C4-2B (cell line): ENCODE results near the gene ALDH1L1.

Source experiments
- CTCF ChIP-seq: fragments of 450-650 bp; conservative IDR thresholded peaks from 2 replicates; pipeline ENCODE4 v1.5.1; 2017; ENCODE audit warnings: mild to moderate bottlenecking
- ZFX ChIP-seq: fragments of 450-650 bp; IDR thresholded peaks from 2 replicates; pipeline ENCODE4 v1.6.1; 2017

DNA sequence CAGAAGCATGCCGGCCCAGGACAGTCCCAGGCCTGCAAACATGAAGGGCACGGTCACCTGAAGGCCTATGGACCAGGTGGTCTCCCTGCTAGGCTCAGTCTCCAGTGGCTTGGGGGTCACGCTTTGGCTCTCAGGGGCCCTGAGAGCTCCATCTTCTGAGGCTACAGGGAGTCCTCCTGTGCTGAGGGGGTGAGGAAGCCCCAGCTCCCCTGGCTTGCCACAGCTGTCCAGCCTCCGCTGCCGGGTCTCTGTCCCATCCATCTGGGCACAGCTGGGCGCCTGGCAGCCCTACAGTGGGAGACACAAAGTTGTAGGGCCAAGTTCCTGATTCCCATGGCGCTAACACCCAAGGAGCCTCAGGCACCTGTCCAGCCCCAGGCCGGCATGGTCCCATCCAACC, 112.4 kb downstream of the ALDH1L1 start:
- TF ChIP-seq CTCF (no peak), ZFX (no peak)
